LNCAP (cell line): ENCODE measurements around the gene NAP1L4.

Experiments
- CTCF ChIP-seq: fragments of 450-650 bp; IDR thresholded peaks from 2 replicates; pipeline ENCODE4 v1.5.1; 2017; ENCODE audit warnings: mild to moderate bottlenecking

NAP1L4 gene

GRCh38 chr11:2928605-2929530, 63.3 kb downstream of the NAP1L4 start, which contains the start of gene PHLDA2:
Gene PHLDA2, minus strand, starts transcription at chr11:2929420. Its CDS starts 56 bp downstream, at chr11:2929364.
- no peak for TF ChIP-seq CTCF

DNA sequence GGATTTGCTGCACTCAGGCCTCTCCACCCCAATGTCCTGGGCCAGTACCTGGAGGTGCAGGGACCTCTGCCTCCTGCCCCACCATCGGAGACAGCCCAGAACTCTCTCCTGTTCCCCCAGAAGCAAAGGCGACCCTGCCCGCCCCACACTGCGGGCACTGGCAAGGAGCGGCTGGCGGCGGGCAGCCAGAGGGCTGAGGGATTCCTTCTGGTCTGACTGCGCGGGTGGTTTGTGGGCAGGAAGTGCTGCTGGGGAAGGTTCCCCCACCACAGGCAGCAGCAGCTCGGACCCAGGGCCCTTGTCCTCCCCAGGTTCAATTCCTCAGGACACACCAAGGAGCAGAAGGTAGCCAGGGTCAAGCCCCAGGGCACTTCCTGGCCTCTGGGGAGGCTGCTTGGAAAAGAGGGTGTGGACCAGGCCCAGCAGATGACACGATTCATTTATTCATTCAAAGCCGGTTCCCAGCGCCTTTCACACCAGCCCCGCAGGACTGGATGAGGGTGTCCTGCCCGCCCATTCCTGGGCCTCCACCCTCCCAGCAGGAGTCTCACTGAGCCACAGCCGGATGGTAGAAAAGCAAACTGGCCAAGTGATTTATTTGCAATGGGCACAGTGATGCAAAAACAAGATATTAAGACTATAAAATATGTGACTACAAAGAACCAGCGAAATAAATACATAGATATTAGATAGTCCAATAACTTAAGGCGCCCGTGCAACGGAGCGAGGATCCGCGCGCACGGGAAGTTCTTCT, 64.1 kb downstream of the NAP1L4 start:
- TF ChIP-seq CTCF, result no peak

- TF ChIP-seq CTCF, result no peak
Measured at GRCh38 chr11:2927121-2927800, 64.9 kb downstream of the NAP1L4 start.

DNA sequence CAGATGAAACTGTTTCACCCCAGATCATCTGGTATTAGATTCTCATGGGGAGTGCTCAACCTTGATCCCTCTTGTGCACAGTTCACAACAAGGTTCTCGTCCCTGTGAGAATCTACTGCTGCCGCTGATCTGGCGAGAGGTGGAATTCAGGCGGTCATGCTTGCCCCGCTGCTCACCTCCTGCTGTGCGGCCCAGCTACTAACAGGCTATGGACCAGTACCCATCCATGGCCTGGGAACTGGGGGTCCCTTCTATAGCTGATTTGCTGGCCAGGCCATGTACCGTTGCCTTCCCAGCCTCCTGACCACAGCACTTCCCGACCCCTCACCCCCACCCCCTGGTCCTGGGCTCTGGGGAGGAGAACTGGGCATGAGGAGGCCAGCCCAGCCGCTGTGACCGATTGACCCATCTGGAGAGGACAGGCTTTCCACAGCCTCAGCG, 65.5 kb downstream of the NAP1L4 start:
- no peak for TF ChIP-seq CTCF

- TF ChIP-seq CTCF, result no peak
Measured at GRCh38 chr11:2924821-2925675, 67.1 kb downstream of the NAP1L4 start.

- TF ChIP-seq CTCF, result no peak
Measured at GRCh38 chr11:2924381-2924780, 67.7 kb downstream of the NAP1L4 start.
